Gastrocnemius medialis (tissue), 4 donors: ENCODE measurements around the gene KCNF1.

ENCODE experiments used
- POLR2A ChIP-seq, 2 donors: fragments of 450-650 bp; IDR thresholded peaks; one replicate each; pipeline ENCODE4 v1.6.1; 2017; ENCODE audit warnings: antibody characterized with exemption in 2 of 2, mild to moderate bottlenecking in 2 of 2, moderate library complexity in 2 of 2
- TF ChIP-seq, protein P1 (sequence below), 5 experiments: fragments of 450-650 bp in 3 of 5; fragments of 200-600 bp in 2 of 5; sonication (generic) in 2 of 5; IDR thresholded peaks in 4 of 5; conservative IDR thresholded peaks in 1 of 5; 1 replicate in 4 of 5; 2 replicates in 1 of 5; pipeline ENCODE4 v1.5.1; 2016 to 2019; ENCODE audit warnings: antibody characterized with exemption in 5 of 5, mild to moderate bottlenecking in 3 of 5, moderate library complexity in 3 of 5

GRCh38 chr2:10897956-10898355 is 13.8 kb upstream of the KCNF1 start:
- TF ChIP-seq, protein P1, sequence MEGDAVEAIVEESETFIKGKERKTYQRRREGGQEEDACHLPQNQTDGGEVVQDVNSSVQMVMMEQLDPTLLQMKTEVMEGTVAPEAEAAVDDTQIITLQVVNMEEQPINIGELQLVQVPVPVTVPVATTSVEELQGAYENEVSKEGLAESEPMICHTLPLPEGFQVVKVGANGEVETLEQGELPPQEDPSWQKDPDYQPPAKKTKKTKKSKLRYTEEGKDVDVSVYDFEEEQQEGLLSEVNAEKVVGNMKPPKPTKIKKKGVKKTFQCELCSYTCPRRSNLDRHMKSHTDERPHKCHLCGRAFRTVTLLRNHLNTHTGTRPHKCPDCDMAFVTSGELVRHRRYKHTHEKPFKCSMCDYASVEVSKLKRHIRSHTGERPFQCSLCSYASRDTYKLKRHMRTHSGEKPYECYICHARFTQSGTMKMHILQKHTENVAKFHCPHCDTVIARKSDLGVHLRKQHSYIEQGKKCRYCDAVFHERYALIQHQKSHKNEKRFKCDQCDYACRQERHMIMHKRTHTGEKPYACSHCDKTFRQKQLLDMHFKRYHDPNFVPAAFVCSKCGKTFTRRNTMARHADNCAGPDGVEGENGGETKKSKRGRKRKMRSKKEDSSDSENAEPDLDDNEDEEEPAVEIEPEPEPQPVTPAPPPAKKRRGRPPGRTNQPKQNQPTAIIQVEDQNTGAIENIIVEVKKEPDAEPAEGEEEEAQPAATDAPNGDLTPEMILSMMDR (IDR thresholded peaks at IDR 0.05 in 4 of 5, conservative IDR thresholded peaks at IDR 0.05 in 1 of 5) = no peak
- no peak for TF ChIP-seq POLR2A (IDR thresholded peaks at IDR 0.05)
